HFF-Myc (cell line): ENCODE results near the gene MAP3K6.

Experiments
- DNase-seq: peaks from one replicate; pipeline ENCODE4 v3.0.0-alpha.2; 2011; ENCODE audit warnings: low read depth; ENCODE audit errors: extremely low read depth
- H3K4me3 ChIP-seq: replicated peaks from 2 replicates; pipeline ENCODE4 v1.5.1; 2011; ENCODE audit warnings: low read depth, mild to moderate bottlenecking, control low read depth, low read length
- CTCF ChIP-seq: IDR thresholded peaks from 2 replicates; pipeline ENCODE4 v1.5.1; 2012; ENCODE audit warnings: mild to moderate bottlenecking, low read depth, low read length, control low read depth; ENCODE audit errors: missing control alignments

Gene MAP3K6

GRCh38 chr1:27372022-27372807 lies 5.5 kb upstream of the MAP3K6 start:
- no peak for DNase-seq
- H3K4me3 ChIP-seq: no peak overlapping the region
- TF ChIP-seq CTCF: no peak

GRCh38 chr1:27368869-27369582 lies 2.3 kb upstream of the MAP3K6 start:
- peak; percentile 17 for TF ChIP-seq CTCF
- no peak overlapping the region for H3K4me3 ChIP-seq
- no peak for DNase-seq

GRCh38 chr1:27367160-27367650 lies 444 bp upstream of the MAP3K6 start:
- no peak for TF ChIP-seq CTCF
- peak overlapping the region; percentile 53 for H3K4me3 ChIP-seq
- no peak for DNase-seq

- DNase-seq: no peak
- no peak for TF ChIP-seq CTCF
- peak overlapping the region; percentile 53 for H3K4me3 ChIP-seq
These were observed 699 bp downstream of the MAP3K6 start for GRCh38 chr1:27366113-27366410.

GRCh38 chr1:27365372-27366112 lies 1.2 kb downstream of the MAP3K6 start:
- TF ChIP-seq CTCF: no peak
- peak; percentile 63 for DNase-seq
- H3K4me3 ChIP-seq: peak overlapping the region; percentile 53

GRCh38 chr1:27364696-27365371 lies 1.9 kb downstream of the MAP3K6 start:
- no peak for TF ChIP-seq CTCF
- DNase-seq: no peak
- peak overlapping the region; percentile 53 for H3K4me3 ChIP-seq
